Globus pallidus (tissue), 1 donor: ENCODE results near the gene RNU6-7.
A peak's percentile ranks its signal among the peaks of the same experiment; 100 is the strongest.

Experiments used
- DNase-seq: peaks from one replicate; pipeline ENCODE4 v3.0.0-alpha.2; 2015; ENCODE audit warnings: low spot score

Gene RNU6-7

GRCh38 chr14:32201816-32202490, at the start of gene RNU6-7:
Gene RNU6-7 (plus strand): TSS chr14:32202045.
- peak; percentile 46 for DNase-seq

GRCh38 chr14:32166029-32166428, 35.8 kb upstream of the RNU6-7 start:
- DNase-seq: no peak

GRCh38 chr14:32166924-32167323, 34.9 kb upstream of the RNU6-7 start:
- DNase-seq: no peak

- DNase-seq: no peak
Observed at GRCh38 chr14:32167907-32168306, 33.9 kb upstream of the RNU6-7 start.

GRCh38 chr14:32169191-32169590, 32.7 kb upstream of the RNU6-7 start:
- no peak for DNase-seq

- no peak for DNase-seq
Observed at GRCh38 chr14:32171469-32171868, 30.4 kb upstream of the RNU6-7 start.

- no peak for DNase-seq
Observed at GRCh38 chr14:32183151-32184058, 18.4 kb upstream of the RNU6-7 start.

- no peak for DNase-seq
Observed at GRCh38 chr14:32185097-32185496, 16.7 kb upstream of the RNU6-7 start.

- DNase-seq: no peak
Observed at GRCh38 chr14:32186248-32186647, 15.6 kb upstream of the RNU6-7 start.

- no peak for DNase-seq
Observed at GRCh38 chr14:32189811-32190210, 12.0 kb upstream of the RNU6-7 start.

- DNase-seq: no peak
Observed at GRCh38 chr14:32190673-32191072, 11.2 kb upstream of the RNU6-7 start.

- DNase-seq: no peak
Observed at GRCh38 chr14:32192712-32193373, 9.0 kb upstream of the RNU6-7 start.

- DNase-seq: no peak
Observed at GRCh38 chr14:32193532-32193931, 8.3 kb upstream of the RNU6-7 start.

- no peak for DNase-seq
Observed at GRCh38 chr14:32195636-32196035, 6.2 kb upstream of the RNU6-7 start.

GRCh38 chr14:32197919-32198318, 3.9 kb upstream of the RNU6-7 start:
- no peak for DNase-seq

GRCh38 chr14:32200368-32201192, 1.3 kb upstream of the RNU6-7 start:
- DNase-seq: no peak

GRCh38 chr14:32201193-32201815, 541 bp upstream of the RNU6-7 start:
- DNase-seq: peak; percentile 72

- DNase-seq: peak; percentile 49
Observed at GRCh38 chr14:32202491-32202997, 699 bp downstream of the RNU6-7 start.

- peak; percentile 81 for DNase-seq
Observed at GRCh38 chr14:32202998-32203882, 1.4 kb downstream of the RNU6-7 start, which contains the start of gene RNU6-8. Gene RNU6-8 (minus strand): TSS chr14:32203269.

- no peak for DNase-seq
Observed at GRCh38 chr14:32203928-32204357, 2.1 kb downstream of the RNU6-7 start.
